HG03575 (cell line): ENCODE results near the gene PPP3R1.
A peak's percentile ranks its signal among the peaks of the same experiment; 100 is the strongest.

Experiments
- ATAC-seq: cut with Tn5 transposase; IDR thresholded peaks from one replicate; pipeline ENCODE4 v1.9.1; 2021; ENCODE audit not compliant: unreplicated experiment, insufficient number of reproducible peaks, low FRiP score; ENCODE audit errors: extremely low read depth

The PPP3R1 gene

DNA sequence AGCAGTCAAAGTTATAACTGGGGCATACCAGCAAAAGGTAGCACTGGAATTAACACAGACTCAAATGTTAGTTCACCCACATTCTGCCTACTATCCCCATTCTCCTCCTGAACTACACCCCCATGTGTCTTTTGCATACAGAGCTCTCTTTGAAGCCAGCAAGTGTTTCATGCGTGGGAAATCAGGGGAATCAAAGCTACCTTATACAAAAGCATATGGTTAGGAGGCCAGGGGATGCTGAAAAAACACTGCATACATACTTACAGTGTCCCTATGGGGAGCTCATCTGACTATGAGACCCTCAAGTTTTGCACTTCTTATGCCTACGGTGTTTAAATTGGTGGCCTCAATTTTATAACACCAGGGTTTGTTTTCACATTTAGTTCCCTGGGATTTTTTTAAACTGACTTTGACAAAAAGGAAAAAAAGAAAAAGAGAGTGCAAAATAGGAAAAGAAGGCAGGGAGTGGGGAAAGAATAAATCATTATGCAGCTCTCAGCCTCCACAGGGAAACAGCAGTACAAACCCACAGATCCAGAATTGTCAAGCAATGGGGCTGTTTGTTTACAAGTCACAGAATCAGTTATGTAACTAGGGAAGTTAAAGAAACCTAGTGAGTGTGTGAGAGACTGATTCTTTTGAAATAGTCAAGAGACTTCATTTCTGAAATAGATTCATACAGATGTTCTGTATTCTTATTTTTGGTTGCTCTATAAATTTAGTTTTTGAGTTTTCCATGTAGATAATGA lies 20.1 kb upstream of the PPP3R1 start:
- no peak for ATAC-seq

DNA sequence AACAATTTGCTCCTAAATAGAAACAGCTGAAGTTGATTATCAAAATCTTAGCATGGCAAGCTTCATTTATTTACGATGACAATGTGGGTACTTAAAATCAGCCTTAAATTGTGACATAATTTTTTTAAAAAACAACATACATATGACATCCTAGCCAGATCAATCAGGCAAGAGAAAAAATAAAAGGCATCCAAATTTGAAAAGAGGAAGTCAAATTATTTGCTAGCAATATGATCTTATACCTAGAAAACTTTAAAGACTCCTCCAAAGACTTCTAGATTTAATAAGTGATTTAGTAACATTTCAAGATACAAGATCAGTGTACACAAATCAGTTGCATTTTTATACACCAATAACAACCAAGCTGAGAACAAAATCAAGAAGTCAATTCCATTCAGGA lies 14.3 kb upstream of the PPP3R1 start:
- no peak for ATAC-seq

DNA sequence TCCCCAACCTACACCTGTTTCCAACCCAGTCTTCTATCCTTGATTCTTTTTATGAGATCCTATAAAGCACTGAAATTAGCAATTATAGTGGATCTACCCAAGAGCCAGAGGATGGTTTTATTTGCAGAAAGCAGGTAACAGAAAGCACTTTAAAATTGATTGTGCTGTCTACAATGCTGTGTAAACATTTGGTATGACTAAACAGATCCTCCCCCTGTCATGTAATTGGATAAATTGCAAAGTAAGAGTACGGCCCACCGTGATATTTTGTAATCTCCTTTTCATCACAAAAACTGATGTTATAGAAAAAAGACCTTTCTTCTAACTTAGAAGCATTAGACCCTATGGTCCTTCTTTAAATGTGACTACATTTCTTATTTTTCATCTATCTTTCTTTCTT lies 11.3 kb upstream of the PPP3R1 start:
- ATAC-seq = no peak

DNA sequence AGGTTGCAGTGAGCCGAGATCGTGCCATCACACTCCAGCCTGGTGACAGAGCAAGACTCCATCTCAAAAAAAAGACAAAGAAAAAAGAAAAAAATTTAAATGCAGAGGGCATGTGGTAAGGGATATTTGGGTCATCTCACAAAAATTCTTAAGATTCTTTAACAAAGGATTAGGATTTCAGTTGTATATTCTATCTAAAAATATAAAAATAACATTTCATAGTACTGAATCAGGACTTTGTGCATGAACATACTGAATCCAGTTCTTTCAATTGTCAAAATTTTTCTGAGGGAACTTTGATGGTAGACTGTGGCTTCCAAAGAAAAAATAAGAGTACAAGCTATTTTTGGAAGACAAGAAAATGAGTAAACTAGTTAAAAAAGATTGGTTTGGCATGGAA lies 6.5 kb upstream of the PPP3R1 start:
- no peak for ATAC-seq

GRCh38 chr2:68256093-68256450 lies 3.7 kb upstream of the PPP3R1 start:
- no peak for ATAC-seq

DNA sequence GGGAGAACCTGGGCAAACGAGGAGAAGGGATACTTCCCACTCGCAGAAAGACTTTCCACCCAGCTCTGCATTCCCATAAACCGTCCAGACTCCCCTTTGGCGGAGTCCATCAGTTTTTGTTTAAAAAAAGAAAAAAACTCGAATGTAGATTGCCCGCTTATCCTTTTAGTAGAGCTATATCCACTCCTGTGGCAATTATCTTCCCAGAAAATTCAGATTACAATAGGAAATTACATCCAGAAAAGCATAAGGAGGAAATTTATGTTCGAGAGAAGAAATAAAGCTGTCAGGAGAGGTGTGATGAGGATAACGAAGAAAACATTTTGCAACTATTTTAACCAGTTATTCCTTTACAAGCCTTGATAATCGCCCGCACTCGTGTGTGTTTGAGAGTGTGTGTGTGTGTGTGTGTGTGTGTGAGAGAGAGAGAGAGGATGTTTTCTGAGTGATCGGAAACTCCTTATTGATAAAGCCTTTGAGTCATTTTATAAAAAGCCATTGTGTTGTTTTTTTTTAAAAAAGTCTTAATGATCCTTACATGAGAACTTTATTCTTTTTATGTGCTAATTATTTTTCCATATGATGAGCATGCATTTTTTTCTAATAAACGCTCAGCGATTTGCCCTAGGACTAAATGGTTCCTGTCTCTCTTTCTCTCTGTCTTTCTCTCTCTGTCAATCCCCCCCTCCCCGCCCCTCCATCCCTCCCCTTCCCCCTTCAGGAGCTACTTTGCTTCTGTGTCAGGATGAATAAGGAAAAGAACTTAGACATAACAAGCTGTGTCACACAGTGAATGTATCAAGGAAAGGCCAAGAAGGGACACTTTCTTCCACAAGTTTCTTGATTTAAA lies 1.1 kb upstream of the PPP3R1 start:
- no peak for ATAC-seq

DNA sequence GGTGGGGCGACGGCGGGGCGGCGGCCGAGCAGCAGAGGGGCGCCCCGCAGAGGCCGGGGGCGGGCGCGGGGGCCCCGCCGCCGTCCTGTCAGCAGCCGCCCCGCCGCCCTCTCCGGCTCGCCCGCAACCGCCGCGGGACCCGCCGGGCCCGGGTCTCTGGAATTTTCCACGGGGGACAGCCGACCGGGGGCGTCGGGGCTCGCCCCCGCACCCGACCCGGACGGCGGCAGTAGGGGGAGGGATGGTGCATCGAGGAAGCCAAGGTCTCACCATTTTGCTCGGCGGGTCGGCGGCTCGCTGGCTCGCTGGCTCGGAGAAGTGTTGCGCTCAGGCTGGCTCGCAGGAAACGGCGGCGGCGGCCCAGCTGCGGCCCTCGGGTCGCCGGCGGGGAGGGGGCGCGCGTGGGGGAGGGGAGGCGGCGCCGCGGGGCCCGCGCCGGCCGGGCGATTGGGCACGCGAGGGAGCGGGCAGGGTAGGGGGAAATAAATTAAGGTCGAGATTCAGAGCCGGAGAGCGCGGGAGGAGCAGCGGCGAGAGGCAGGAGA lies 405 bp downstream of the PPP3R1 start:
- ATAC-seq = no peak

DNA sequence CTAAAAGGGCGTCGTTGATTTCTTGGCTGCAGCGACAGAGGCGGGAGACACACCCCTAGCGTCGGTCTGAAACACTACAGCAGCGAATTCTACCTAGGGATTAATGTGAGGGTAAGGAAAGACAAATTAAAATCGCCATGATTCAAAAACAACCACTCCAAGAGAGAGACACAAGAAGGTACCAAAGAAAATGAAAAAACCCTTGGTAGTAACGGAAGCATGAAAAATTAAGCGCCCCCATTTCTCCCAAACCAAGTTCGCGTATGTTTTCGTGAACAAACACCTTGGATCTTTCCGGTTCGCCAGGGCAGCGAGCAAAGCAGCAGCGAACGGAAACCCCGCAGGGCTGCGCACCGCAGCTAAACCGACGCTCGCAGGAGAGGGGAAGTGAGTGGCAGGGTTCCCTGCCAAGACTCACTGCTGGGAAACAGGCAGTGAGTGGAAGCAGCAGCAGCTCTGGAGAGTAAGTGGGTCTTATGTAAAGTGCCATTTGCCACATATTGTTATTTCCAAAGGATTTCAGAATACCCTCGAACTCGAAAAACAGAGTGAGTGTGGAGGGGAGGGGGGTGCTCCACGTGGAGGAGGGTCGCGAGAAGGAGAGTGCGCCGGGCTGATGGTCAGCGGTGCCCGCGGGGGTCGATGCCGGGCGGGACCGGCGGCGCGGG lies 1.0 kb downstream of the PPP3R1 start:
- peak; percentile 31 for ATAC-seq

- ATAC-seq = no peak
Observed at GRCh38 chr2:68250652-68251186, 1.6 kb downstream of the PPP3R1 start.

GRCh38 chr2:68250196-68250595 lies 2.1 kb downstream of the PPP3R1 start:
- ATAC-seq = no peak

DNA sequence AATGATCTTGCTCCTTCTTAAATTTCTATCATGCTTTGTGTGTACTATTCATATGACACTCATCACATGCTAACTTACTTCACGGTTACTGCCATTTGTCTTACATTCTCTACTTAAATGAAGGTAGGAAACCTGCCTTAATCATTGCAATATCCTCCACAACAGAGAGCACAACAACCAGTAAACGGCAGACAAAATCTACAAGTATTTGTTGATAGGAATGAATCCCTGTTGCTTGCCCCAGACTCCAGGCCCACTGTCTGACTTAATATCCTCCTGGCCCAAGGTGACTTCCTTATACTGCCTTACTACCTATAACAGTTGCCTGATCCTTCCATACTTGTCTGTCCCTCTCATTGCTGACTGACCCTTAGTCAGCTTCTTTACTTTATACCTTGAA lies 3.5 kb downstream of the PPP3R1 start:
- ATAC-seq = no peak

DNA sequence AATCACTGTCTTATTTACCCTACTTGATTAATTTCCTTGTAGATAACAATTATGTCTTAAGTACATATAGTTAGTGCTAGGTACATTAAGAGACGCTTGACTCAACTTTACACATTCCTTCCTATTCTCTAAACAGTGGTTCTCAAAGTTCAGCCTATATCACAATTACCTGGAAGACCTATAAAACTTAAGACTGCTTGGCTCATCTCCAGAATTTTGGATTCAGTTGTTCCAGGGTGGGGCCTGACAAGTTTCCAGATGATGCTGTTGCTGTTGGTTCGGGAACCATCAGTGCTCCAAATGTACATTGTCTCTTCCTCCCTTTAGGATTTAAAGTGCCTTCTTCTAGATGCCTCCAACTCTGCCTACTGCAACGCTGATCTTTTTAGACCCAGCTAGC lies 4.0 kb downstream of the PPP3R1 start:
- ATAC-seq = no peak

GRCh38 chr2:68246396-68246795 lies 5.9 kb downstream of the PPP3R1 start:
- no peak for ATAC-seq

GRCh38 chr2:68245672-68246071 lies 6.7 kb downstream of the PPP3R1 start:
- ATAC-seq = no peak

DNA sequence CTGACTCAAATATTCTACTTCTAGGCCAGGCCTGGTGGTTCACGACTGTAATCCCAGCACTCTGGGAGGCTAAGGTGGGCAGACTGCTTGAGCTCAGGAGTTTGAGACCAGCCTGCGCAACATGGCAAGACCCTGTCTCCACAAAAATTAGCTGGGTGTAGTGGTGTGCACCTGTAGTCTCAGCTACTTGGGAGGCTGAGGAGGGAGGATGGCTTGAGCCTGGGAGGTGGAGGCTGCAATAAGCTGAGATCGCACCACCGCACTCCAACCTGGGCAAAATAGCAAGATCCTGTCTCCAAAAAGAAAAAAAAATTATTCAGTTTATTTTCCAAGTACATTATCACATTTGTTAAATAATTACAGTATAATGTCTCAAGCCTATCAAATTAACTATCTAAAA lies 7.3 kb downstream of the PPP3R1 start:
- no peak for ATAC-seq

- ATAC-seq = no peak
Observed at GRCh38 chr2:68244456-68244855, 7.9 kb downstream of the PPP3R1 start.

- ATAC-seq = no peak
Observed at GRCh38 chr2:68241732-68242131, 10.6 kb downstream of the PPP3R1 start.

- no peak for ATAC-seq
Observed at GRCh38 chr2:68240446-68240845, 11.9 kb downstream of the PPP3R1 start.

- no peak for ATAC-seq
Observed at GRCh38 chr2:68238955-68239822, 13.1 kb downstream of the PPP3R1 start.
